Measurements from ENCODE around the gene MAP2. TPM values are rescaled to one million over a fixed set of nuclear protein-coding genes. Genes with fewer than 3 reads are reported as not detected.

The MAP2 gene
- total and polyA plus RNA-seq, 2 donors (not counting 1 experiment from before 2014, with no cell fraction given) = 51.0 to 60.1 TPM

GRCh38 chr2:209690029-209690754 is 266.3 kb downstream of the MAP2 start:
- Histone ChIP-seq H3K4me1 (ENCODE audit: control insufficient read depth, extremely low read depth, insufficient read depth, low read length) (no peaks in the 10 kb centered on the region), H3K27ac (ENCODE audit: insufficient read depth, low read length) (no peak overlapping the region), H3K27me3 (ENCODE audit: control insufficient read depth, insufficient read depth, low read length) (no peaks in the 10 kb centered on the region), H4K20me1 (ENCODE audit: control insufficient read depth, extremely low read depth, insufficient read depth, low read length) (no peaks in the 10 kb centered on the region), H3K79me2 (ENCODE audit: control insufficient read depth, insufficient read depth, low read length) (no peaks in the 10 kb centered on the region), H2AFZ (ENCODE audit: low read length) (no peak overlapping the region), H3K4me2 (ENCODE audit: extremely low read depth, insufficient read depth, low read length) (no peak overlapping the region), H3K36me3 (ENCODE audit: control insufficient read depth, insufficient read depth, low read length) (no peaks in the 10 kb centered on the region), H3K9ac (ENCODE audit: insufficient read depth, low read length) (no peak overlapping the region), H3K9me3 (ENCODE audit: control insufficient read depth, insufficient read depth, low read depth, low read length) (no peaks in the 10 kb centered on the region), H3K4me3 (replicated peaks in 1 of 4; ENCODE audit: control extremely low read depth in 1 of 4, insufficient read depth in 1 of 4, low read depth in 3 of 4, low read length in 4 of 4) (no peak overlapping the region)
- no peak for DNase-seq (ENCODE audit: low read depth in 2 of 2)
- no peak for TF ChIP-seq EZH2 (IDR thresholded peaks at IDR 0.05; ENCODE audit: low read length, missing control alignments)
- TF ChIP-seq CTCF (conservative IDR thresholded peaks at IDR 0.05 in 1 of 2, IDR thresholded peaks at IDR 0.05 in 1 of 2; ENCODE audit: low read depth in 1 of 2, low read length in 2 of 2) = no peak

- Histone ChIP-seq H3K36me3 (ENCODE audit: control insufficient read depth, insufficient read depth, low read length) (no peaks in the 10 kb centered on the region), H4K20me1 (ENCODE audit: control insufficient read depth, extremely low read depth, insufficient read depth, low read length) (no peaks in the 10 kb centered on the region), H3K79me2 (ENCODE audit: control insufficient read depth, insufficient read depth, low read length) (no peaks in the 10 kb centered on the region)
These were observed 270.9 kb downstream of the MAP2 start for GRCh38 chr2:209694748-209695147.

More at GRCh38 chr2:209694748-209695147, 270.9 kb downstream of the MAP2 start:
- no peaks in the 10 kb centered on the region for H3K4me1 ChIP-seq (ENCODE audit: control insufficient read depth, extremely low read depth, insufficient read depth, low read length)
- no peak overlapping the region for H3K4me3 ChIP-seq (replicated peaks in 1 of 4; ENCODE audit: control extremely low read depth in 1 of 4, insufficient read depth in 1 of 4, low read depth in 3 of 4, low read length in 4 of 4)
- no peaks in the 10 kb centered on the region for H3K9me3 ChIP-seq (ENCODE audit: control insufficient read depth, insufficient read depth, low read depth, low read length)
- no peak overlapping the region for H2AFZ ChIP-seq (ENCODE audit: low read length)
- no peak overlapping the region for H3K27ac ChIP-seq (ENCODE audit: insufficient read depth, low read length)
- H3K27me3 ChIP-seq (ENCODE audit: control insufficient read depth, insufficient read depth, low read length) = no peaks in the 10 kb centered on the region
- no peak overlapping the region for H3K4me2 ChIP-seq (ENCODE audit: extremely low read depth, insufficient read depth, low read length)
- DNase-seq (ENCODE audit: low read depth in 2 of 2) = no peak
- no peak overlapping the region for H3K9ac ChIP-seq (ENCODE audit: insufficient read depth, low read length)
- no peak for TF ChIP-seq EZH2 (IDR thresholded peaks at IDR 0.05; ENCODE audit: low read length, missing control alignments)
- TF ChIP-seq CTCF (conservative IDR thresholded peaks at IDR 0.05 in 1 of 2, IDR thresholded peaks at IDR 0.05 in 1 of 2; ENCODE audit: low read depth in 1 of 2, low read length in 2 of 2) = no peak
